Neural cell (in vitro differentiated cells): Measurements from ENCODE around the gene CCDC88C. TPM values are rescaled to one million over a fixed set of nuclear protein-coding genes. Genes with fewer than 3 reads are reported as not detected.

ENCODE experiments used
- H2AFZ ChIP-seq: fragments of 200-600, 300-800 bp; sonication (generic), shearing (Covaris generic); 2 replicates; pipeline ENCODE4 v1.6.0; 2014; ENCODE audit warnings: low read depth, mild to moderate bottlenecking, antibody characterized with exemption, low read length, moderate library complexity
- H3F3A ChIP-seq: fragments of 200-600 bp; shearing (Covaris generic); 2 replicates; pipeline ENCODE4 v1.6.1; 2016; ENCODE audit warnings: mild to moderate bottlenecking, moderate library complexity, mixed read lengths, antibody characterized with exemption, low read length; ENCODE audit not compliant: insufficient read depth, poor library complexity, severe bottlenecking
- H3K27ac ChIP-seq: fragments of 200-600, 300-800 bp; sonication (generic), shearing (Covaris generic); 2 replicates; pipeline ENCODE4 v1.5.1; 2014; ENCODE audit warnings: mild to moderate bottlenecking, low read length, moderate library complexity
- H3K27me3 ChIP-seq: fragments of 300-800, 200-600 bp; sonication (generic), shearing (Covaris generic); 2 replicates; pipeline ENCODE4 v1.6.0; 2014; ENCODE audit warnings: mild to moderate bottlenecking, low read depth, low read length, moderate library complexity; ENCODE audit not compliant: insufficient read depth
- H3K36me3 ChIP-seq: fragments of 300-800, 200-600 bp; sonication (generic), shearing (Covaris generic); 2 replicates; pipeline ENCODE4 v1.5.1; 2014; ENCODE audit warnings: mild to moderate bottlenecking, antibody characterized with exemption, low read length, moderate library complexity; ENCODE audit not compliant: insufficient read depth
- H3K4me2 ChIP-seq: fragments of 300-800, 200-600 bp; sonication (generic), shearing (Covaris generic); 2 replicates; pipeline ENCODE4 v1.6.0; 2014; ENCODE audit warnings: mild to moderate bottlenecking, low read length
- H3K4me3 ChIP-seq: fragments of 300-800, 200-600 bp; sonication (generic), shearing (Covaris generic); 2 replicates; pipeline ENCODE4 v1.5.1; 2014; ENCODE audit warnings: mild to moderate bottlenecking, low read length, moderate library complexity
- H3K79me2 ChIP-seq: fragments of 200-600 bp; shearing (Covaris generic); replicated peaks from 2 replicates; pipeline ENCODE4 v1.6.0; 2014; ENCODE audit warnings: mild to moderate bottlenecking, low read length, moderate library complexity; ENCODE audit not compliant: insufficient read depth
- H3K9ac ChIP-seq: fragments of 300-800, 200-600 bp; sonication (generic), shearing (Covaris generic); 2 replicates; pipeline ENCODE4 v1.6.1; 2016; ENCODE audit warnings: mild to moderate bottlenecking, low read length, mixed read lengths
- H3K9me2 ChIP-seq: fragments of 200-600 bp; shearing (Covaris generic); 2 replicates; pipeline ENCODE4 v1.6.1; 2016; ENCODE audit warnings: mild to moderate bottlenecking, low read length, mixed read lengths; ENCODE audit not compliant: insufficient read depth
- H3K9me3 ChIP-seq: fragments of 200-600, 300-800 bp; sonication (generic), shearing (Covaris generic); 2 replicates; pipeline ENCODE4 v1.6.1; 2016; ENCODE audit warnings: mild to moderate bottlenecking, mixed run types, low read length, moderate library complexity, mixed read lengths
- H4K20me1 ChIP-seq: fragments of 200-600 bp; shearing (Covaris generic); 2 replicates; pipeline ENCODE4 v1.6.1; 2016; ENCODE audit warnings: mild to moderate bottlenecking, mixed run types; ENCODE audit not compliant: insufficient read depth
- EP300 ChIP-seq: fragments of 450-650 bp; conservative IDR thresholded peaks from 2 replicates; pipeline ENCODE4 v1.6.1; 2014; ENCODE audit warnings: antibody characterized with exemption, mild to moderate bottlenecking, moderate library complexity; ENCODE audit not compliant: poor library complexity, severe bottlenecking
- EZH2 ChIP-seq: fragments of 200-600, 300-800 bp; shearing (Covaris generic), sonication (generic); IDR thresholded peaks from 2 replicates; pipeline ENCODE4 v1.6.1; 2014; ENCODE audit warnings: antibody characterized with exemption, low read length, borderline replicate concordance, mild to moderate bottlenecking; ENCODE audit not compliant: insufficient read depth, poor library complexity, severe bottlenecking
- MXI1 ChIP-seq: fragments of 450-650 bp; conservative IDR thresholded peaks from 2 replicates; pipeline ENCODE4 v1.6.1; 2014; ENCODE audit warnings: antibody characterized with exemption, mild to moderate bottlenecking; ENCODE audit not compliant: poor library complexity, severe bottlenecking
- POLR2AphosphoS5 ChIP-seq: IDR thresholded peaks from 2 replicates; pipeline ENCODE4 v1.6.1; 2012
- RAD21 ChIP-seq: fragments of 450-650 bp; conservative IDR thresholded peaks from 2 replicates; pipeline ENCODE4 v1.6.1; 2014; ENCODE audit warnings: antibody characterized with exemption, mild to moderate bottlenecking, moderate library complexity
- SMC3 ChIP-seq: fragments of 450-650 bp; conservative IDR thresholded peaks from 2 replicates; pipeline ENCODE4 v1.6.1; 2014; ENCODE audit warnings: antibody characterized with exemption, mild to moderate bottlenecking, moderate library complexity; ENCODE audit not compliant: poor library complexity
- TAF1 ChIP-seq: IDR thresholded peaks from 2 replicates; pipeline ENCODE4 v1.6.1; 2012; ENCODE audit warnings: low read depth
- polyA plus RNA-seq: library from polyadenylated mRNA; depleted of rRNA; stranded (reverse); fragments of >200 nt; gene quantifications from 2 replicates; pipeline ENCODE4 v1.2.3, GENCODE V29; 2014
- TF ChIP-seq, protein P1 (sequence below): IDR thresholded peaks from 2 replicates; pipeline ENCODE4 v1.6.1; 2012; ENCODE audit warnings: borderline replicate concordance
- TF ChIP-seq, protein P2 (sequence below): fragments of 450-650 bp; IDR thresholded peaks from 2 replicates; pipeline ENCODE4 v1.5.1; 2014; ENCODE audit warnings: antibody characterized with exemption, mild to moderate bottlenecking, moderate library complexity; ENCODE audit not compliant: poor library complexity, severe bottlenecking

Gene CCDC88C
- polyA plus RNA-seq, 1 donor from 2014 or later = 20.1 TPM

DNA sequence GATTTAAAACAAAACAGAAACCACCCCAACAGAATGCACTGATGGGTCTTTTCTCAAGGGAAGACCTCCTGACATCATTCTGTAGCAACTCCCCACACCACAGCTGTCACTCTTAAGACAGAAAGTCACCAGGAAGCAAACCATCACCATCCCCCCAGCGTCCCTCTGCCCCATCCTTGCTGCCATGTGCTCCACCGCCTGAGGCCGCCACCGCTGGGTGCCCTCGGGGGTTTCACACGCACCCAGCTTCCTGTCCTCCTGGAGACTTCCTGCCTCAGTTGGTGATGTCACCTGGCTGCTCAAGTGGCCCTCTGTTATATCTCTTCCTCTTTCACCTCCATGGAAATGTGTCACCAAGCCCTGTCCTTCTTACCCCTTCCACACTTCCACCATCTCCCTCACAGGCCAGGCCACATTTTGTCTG lies 101.8 kb downstream of the CCDC88C start:
- Histone ChIP-seq H3K9me3 (no peaks in the 10 kb centered on the region), H2AFZ (no peak overlapping the region), H3F3A (no peaks in the 10 kb centered on the region), H4K20me1 (no peaks in the 10 kb centered on the region), H3K4me3 (no peak overlapping the region), H3K79me2 (no peaks in the 10 kb centered on the region), H3K4me2 (no peak overlapping the region), H3K36me3 (peaks cover 6% of the 10 kb centered on the region), H3K27me3 (no peaks in the 10 kb centered on the region), H3K9me2 (no peaks in the 10 kb centered on the region), H3K27ac (no peak overlapping the region), H3K9ac (no peak overlapping the region)
- TF ChIP-seq EZH2 (no peak), MXI1 (no peak), TAF1 (no peak), SMC3 (no peak), RAD21 (no peak), POLR2AphosphoS5 (no peak), EP300 (no peak)
- TF ChIP-seq, protein P1, sequence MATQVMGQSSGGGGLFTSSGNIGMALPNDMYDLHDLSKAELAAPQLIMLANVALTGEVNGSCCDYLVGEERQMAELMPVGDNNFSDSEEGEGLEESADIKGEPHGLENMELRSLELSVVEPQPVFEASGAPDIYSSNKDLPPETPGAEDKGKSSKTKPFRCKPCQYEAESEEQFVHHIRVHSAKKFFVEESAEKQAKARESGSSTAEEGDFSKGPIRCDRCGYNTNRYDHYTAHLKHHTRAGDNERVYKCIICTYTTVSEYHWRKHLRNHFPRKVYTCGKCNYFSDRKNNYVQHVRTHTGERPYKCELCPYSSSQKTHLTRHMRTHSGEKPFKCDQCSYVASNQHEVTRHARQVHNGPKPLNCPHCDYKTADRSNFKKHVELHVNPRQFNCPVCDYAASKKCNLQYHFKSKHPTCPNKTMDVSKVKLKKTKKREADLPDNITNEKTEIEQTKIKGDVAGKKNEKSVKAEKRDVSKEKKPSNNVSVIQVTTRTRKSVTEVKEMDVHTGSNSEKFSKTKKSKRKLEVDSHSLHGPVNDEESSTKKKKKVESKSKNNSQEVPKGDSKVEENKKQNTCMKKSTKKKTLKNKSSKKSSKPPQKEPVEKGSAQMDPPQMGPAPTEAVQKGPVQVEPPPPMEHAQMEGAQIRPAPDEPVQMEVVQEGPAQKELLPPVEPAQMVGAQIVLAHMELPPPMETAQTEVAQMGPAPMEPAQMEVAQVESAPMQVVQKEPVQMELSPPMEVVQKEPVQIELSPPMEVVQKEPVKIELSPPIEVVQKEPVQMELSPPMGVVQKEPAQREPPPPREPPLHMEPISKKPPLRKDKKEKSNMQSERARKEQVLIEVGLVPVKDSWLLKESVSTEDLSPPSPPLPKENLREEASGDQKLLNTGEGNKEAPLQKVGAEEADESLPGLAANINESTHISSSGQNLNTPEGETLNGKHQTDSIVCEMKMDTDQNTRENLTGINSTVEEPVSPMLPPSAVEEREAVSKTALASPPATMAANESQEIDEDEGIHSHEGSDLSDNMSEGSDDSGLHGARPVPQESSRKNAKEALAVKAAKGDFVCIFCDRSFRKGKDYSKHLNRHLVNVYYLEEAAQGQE = no peak
- TF ChIP-seq, protein P2, sequence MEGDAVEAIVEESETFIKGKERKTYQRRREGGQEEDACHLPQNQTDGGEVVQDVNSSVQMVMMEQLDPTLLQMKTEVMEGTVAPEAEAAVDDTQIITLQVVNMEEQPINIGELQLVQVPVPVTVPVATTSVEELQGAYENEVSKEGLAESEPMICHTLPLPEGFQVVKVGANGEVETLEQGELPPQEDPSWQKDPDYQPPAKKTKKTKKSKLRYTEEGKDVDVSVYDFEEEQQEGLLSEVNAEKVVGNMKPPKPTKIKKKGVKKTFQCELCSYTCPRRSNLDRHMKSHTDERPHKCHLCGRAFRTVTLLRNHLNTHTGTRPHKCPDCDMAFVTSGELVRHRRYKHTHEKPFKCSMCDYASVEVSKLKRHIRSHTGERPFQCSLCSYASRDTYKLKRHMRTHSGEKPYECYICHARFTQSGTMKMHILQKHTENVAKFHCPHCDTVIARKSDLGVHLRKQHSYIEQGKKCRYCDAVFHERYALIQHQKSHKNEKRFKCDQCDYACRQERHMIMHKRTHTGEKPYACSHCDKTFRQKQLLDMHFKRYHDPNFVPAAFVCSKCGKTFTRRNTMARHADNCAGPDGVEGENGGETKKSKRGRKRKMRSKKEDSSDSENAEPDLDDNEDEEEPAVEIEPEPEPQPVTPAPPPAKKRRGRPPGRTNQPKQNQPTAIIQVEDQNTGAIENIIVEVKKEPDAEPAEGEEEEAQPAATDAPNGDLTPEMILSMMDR = no peak

DNA sequence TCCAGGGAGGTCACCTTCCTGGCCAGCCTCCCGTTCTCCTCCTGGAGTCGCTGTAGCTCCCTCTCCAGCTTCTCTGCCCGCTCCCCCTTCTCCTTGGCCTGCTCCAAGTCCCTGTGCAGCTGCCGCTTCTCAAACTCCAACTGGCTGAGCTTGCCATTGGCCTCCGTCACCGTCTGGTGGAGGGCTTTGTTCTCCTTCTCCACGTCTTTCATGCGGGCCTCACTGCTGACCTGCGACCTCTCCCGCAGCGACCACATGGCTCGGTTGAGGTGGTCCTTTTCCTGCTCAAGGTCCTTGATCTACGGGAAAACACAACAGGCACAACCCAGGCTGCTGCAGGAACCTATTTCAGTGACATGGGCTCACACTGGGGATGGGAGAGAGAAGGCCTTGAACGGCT lies 103.8 kb downstream of the CCDC88C start:
- Histone ChIP-seq H3K4me3 (no peak overlapping the region), H3K27me3 (no peaks in the 10 kb centered on the region), H3F3A (no peaks in the 10 kb centered on the region), H3K27ac (no peak overlapping the region), H3K79me2 (no peaks in the 10 kb centered on the region), H2AFZ (no peak overlapping the region), H3K9ac (no peak overlapping the region), H3K36me3 (peaks cover 4% of the 10 kb centered on the region), H3K9me3 (no peaks in the 10 kb centered on the region), H3K9me2 (no peaks in the 10 kb centered on the region), H4K20me1 (no peaks in the 10 kb centered on the region), H3K4me2 (no peak overlapping the region)
- TF ChIP-seq RAD21 = no peak
- no peak for TF ChIP-seq POLR2AphosphoS5
- TF ChIP-seq SMC3 = no peak
- no peak for TF ChIP-seq EZH2
- TF ChIP-seq, protein P1 = no peak
- no peak for TF ChIP-seq MXI1
- TF ChIP-seq TAF1 = no peak
- TF ChIP-seq, protein P2 = no peak
- TF ChIP-seq EP300 = no peak
